Astrocyte (in vitro differentiated cells and primary cell): ENCODE data around the gene PCDHA1. TPM values are rescaled to one million over a fixed set of nuclear protein-coding genes. Genes with fewer than 3 reads are reported as not detected.

Experiments
- DNase-seq: peaks from one replicate; pipeline ENCODE4 v3.0.0-alpha.2; 2010; ENCODE audit warnings: low read depth
- FAIRE-seq: peaks from 2 replicates; lab custom pipeline; 2011; peaks lifted over from hg19 to GRCh38; lab: Jason Lieb, UNC
- H2AFZ ChIP-seq: 2 replicates; pipeline ENCODE4 v1.6.0; 2012; ENCODE audit warnings: low read depth, low read length, inconsistent platforms
- H3K27ac ChIP-seq: 2 replicates; pipeline ENCODE4 v1.5.1; 2011; ENCODE audit warnings: low read depth, low read length, inconsistent platforms
- H3K27me3 ChIP-seq: 2 replicates; pipeline ENCODE4 v1.6.0; 2011; ENCODE audit warnings: low read length, inconsistent platforms; ENCODE audit not compliant: insufficient read depth
- H3K36me3 ChIP-seq: 2 replicates; pipeline ENCODE4 v1.5.1; 2011; ENCODE audit warnings: low read length, inconsistent platforms; ENCODE audit not compliant: insufficient read depth
- H3K4me1 ChIP-seq: 2 replicates; pipeline ENCODE4 v1.5.1; 2011; ENCODE audit warnings: low read length, inconsistent platforms; ENCODE audit not compliant: insufficient read depth
- H3K4me2 ChIP-seq: 2 replicates; pipeline ENCODE4 v1.6.0; 2012; ENCODE audit warnings: low read length, inconsistent platforms
- H3K4me3 ChIP-seq: 2 replicates; pipeline ENCODE4 v1.5.1; 2011; ENCODE audit warnings: low read depth, mild to moderate bottlenecking, low read length, inconsistent platforms; ENCODE audit not compliant: insufficient read depth
- H3K79me2 ChIP-seq: 2 replicates; pipeline ENCODE4 v1.6.0; 2012; ENCODE audit warnings: mild to moderate bottlenecking, low read length, inconsistent platforms; ENCODE audit not compliant: insufficient read depth
- H3K9ac ChIP-seq: 2 replicates; pipeline ENCODE4 v1.6.0; 2012; ENCODE audit warnings: mild to moderate bottlenecking, low read length, inconsistent platforms
- H3K9me3 ChIP-seq: 2 replicates; pipeline ENCODE4 v1.5.1; 2012; ENCODE audit warnings: low read depth, mild to moderate bottlenecking, low read length, inconsistent platforms; ENCODE audit not compliant: insufficient read depth
- H4K20me1 ChIP-seq: 2 replicates; pipeline ENCODE4 v1.6.0; 2012; ENCODE audit warnings: low read length, inconsistent platforms; ENCODE audit not compliant: insufficient read depth
- H3K27ac Mint-ChIP-seq: one replicate; pipeline ENCODE4 v1.8.0; 2021; ENCODE audit warnings: mild to moderate bottlenecking, mixed read lengths; ENCODE audit not compliant: unreplicated experiment
- H3K27me3 Mint-ChIP-seq: one replicate; pipeline ENCODE4 v1.8.0; 2021; ENCODE audit warnings: low read depth, mixed read lengths; ENCODE audit not compliant: unreplicated experiment
- H3K36me3 Mint-ChIP-seq: one replicate; pipeline ENCODE4 v1.8.0; 2021; ENCODE audit warnings: low read depth, mixed read lengths; ENCODE audit not compliant: unreplicated experiment
- H3K4me1 Mint-ChIP-seq: one replicate; pipeline ENCODE4 v1.8.0; 2021; ENCODE audit warnings: low read depth, mixed read lengths; ENCODE audit not compliant: unreplicated experiment
- H3K4me3 Mint-ChIP-seq: one replicate; pipeline ENCODE4 v1.8.0; 2021; ENCODE audit warnings: mild to moderate bottlenecking, moderate library complexity, mixed read lengths; ENCODE audit not compliant: unreplicated experiment
- H3K9me3 Mint-ChIP-seq: one replicate; pipeline ENCODE4 v1.8.0; 2021; ENCODE audit warnings: mild to moderate bottlenecking, mixed read lengths; ENCODE audit not compliant: unreplicated experiment
- CTCF ChIP-seq: IDR thresholded peaks from 2 replicates; pipeline ENCODE4 v1.5.1; 2011; ENCODE audit warnings: low read depth, mild to moderate bottlenecking, inconsistent platforms, low read length, moderate library complexity; ENCODE audit not compliant: insufficient read depth
- EZH2 ChIP-seq: IDR thresholded peaks from 2 replicates; pipeline ENCODE4 v1.6.1; 2012; ENCODE audit warnings: mild to moderate bottlenecking, low read length, inconsistent platforms; ENCODE audit not compliant: insufficient read depth
- total RNA-seq: library from RNA; stranded (reverse); gene quantifications from 2 replicates; pipeline ENCODE4 v1.2.1, GENCODE V29; 2021

Gene PCDHA1
- total RNA-seq, 1 donor from 2014 or later = not detected

- Histone ChIP-seq H3K79me2 (no peaks in the 10 kb centered on the region), H3K9me3 (peaks cover 5% of the 10 kb centered on the region), H3K4me2 (no peak overlapping the region), H3K4me1 (no peaks in the 10 kb centered on the region), H3K9ac (no peak overlapping the region), H3K27ac (no peak overlapping the region), H3K36me3 (no peaks in the 10 kb centered on the region), H3K27me3 (no peaks in the 10 kb centered on the region), H3K4me3 (no peak overlapping the region), H4K20me1 (no peaks in the 10 kb centered on the region), H2AFZ (no peak overlapping the region)
- H3K36me3 Mint-ChIP-seq = peaks cover 8% of the 10 kb centered on the region
- peaks cover 4% of the 10 kb centered on the region for H3K4me1 Mint-ChIP-seq
- TF ChIP-seq CTCF (no peak), EZH2 (no peak)
- H3K27ac Mint-ChIP-seq = no peak overlapping the region
- DNase-seq (no peak), FAIRE-seq (no peak)
- H3K9me3 Mint-ChIP-seq = no peaks in the 10 kb centered on the region
- H3K4me3 Mint-ChIP-seq = peak overlapping the region; percentile 89
- no peaks in the 10 kb centered on the region for H3K27me3 Mint-ChIP-seq
These were observed 83.6 kb downstream of the PCDHA1 start for GRCh38 chr5:140869555-140869886.

GRCh38 chr5:140870221-140871201, 84.6 kb downstream of the PCDHA1 start:
- Mint-ChIP-seq H3K36me3 (peaks cover 8% of the 10 kb centered on the region), H3K4me3 (no peak overlapping the region), H3K4me1 (peaks cover 6% of the 10 kb centered on the region), H3K27ac (no peak overlapping the region), H3K9me3 (no peaks in the 10 kb centered on the region), H3K27me3 (no peaks in the 10 kb centered on the region)
- no peaks in the 10 kb centered on the region for H4K20me1 ChIP-seq
- peaks cover 5% of the 10 kb centered on the region for H3K9me3 ChIP-seq
- DNase-seq (no peak), FAIRE-seq (no peak)
- H3K36me3 ChIP-seq = no peaks in the 10 kb centered on the region
- H3K27me3 ChIP-seq = no peaks in the 10 kb centered on the region
- H3K79me2 ChIP-seq = no peaks in the 10 kb centered on the region
- no peak overlapping the region for H2AFZ ChIP-seq
- no peak overlapping the region for H3K27ac ChIP-seq
- H3K4me3 ChIP-seq = no peak overlapping the region
- H3K9ac ChIP-seq = no peak overlapping the region
- H3K4me1 ChIP-seq = no peaks in the 10 kb centered on the region
- no peak overlapping the region for H3K4me2 ChIP-seq
- TF ChIP-seq CTCF (no peak), EZH2 (no peak)
